H1 (cell line): ENCODE results near the gene WDR76. TPM values are rescaled to one million over a fixed set of nuclear protein-coding genes. Genes with fewer than 3 reads are reported as not detected.
"Not testable (repeated sequence)": the region's sequence is repeated elsewhere in the genome, so short reads cannot be mapped to it uniquely, and the experiment has no call there.

Experiments
- CTCF ChIA-PET: fragments of 300-600 bp; sonication (Branson Sonifier 250); formaldehyde crosslinking; loops from one replicate; lab custom pipeline; 2021; ENCODE audit not compliant: partially characterized antibody; lab: Charles Lee
- POLR2A ChIA-PET: fragments of 300-600 bp; sonication (Branson Sonifier 250); formaldehyde crosslinking; loops from one replicate; lab custom pipeline; 2021; ENCODE audit warnings: inconsistent platforms; ENCODE audit not compliant: partially characterized antibody; lab: Charles Lee
- DNase-seq, 2 experiments: peaks; one replicate each; pipeline versions ENCODE4 v3.0.0 to v3.0.0-alpha.2; 2010 to 2022; ENCODE audit warnings: low spot score in 2 of 2, low read depth in 1 of 2, mixed read lengths in 1 of 2
- FAIRE-seq: peaks from 2 replicates; lab custom pipeline; 2011; peaks lifted over from hg19 to GRCh38; lab: Jason Lieb, UNC
- H2AFZ ChIP-seq: 2 replicates; pipeline ENCODE4 v1.8.1; 2012; ENCODE audit warnings: low read length, inconsistent platforms
- H2AK5ac ChIP-seq: 2 replicates; pipeline ENCODE4 v1.6.1; 2013; ENCODE audit warnings: low read depth, low read length
- H2BK120ac ChIP-seq: replicated peaks from 2 replicates; pipeline ENCODE3; 2013; ENCODE audit warnings: low read depth, low read length, inconsistent platforms
- H2BK12ac ChIP-seq: 2 replicates; pipeline ENCODE4 v1.6.1; 2013; ENCODE audit warnings: low read depth, low read length
- H2BK15ac ChIP-seq: 2 replicates; pipeline ENCODE4 v1.6.1; 2013; ENCODE audit warnings: low read length
- H2BK20ac ChIP-seq: 2 replicates; pipeline ENCODE4 v1.6.1; 2013; ENCODE audit warnings: low read length
- H2BK5ac ChIP-seq: 2 replicates; pipeline ENCODE4 v1.6.1; 2013; ENCODE audit warnings: low read depth, low read length
- H3K14ac ChIP-seq: 2 replicates; pipeline ENCODE4 v1.6.1; 2013; ENCODE audit warnings: inconsistent platforms; ENCODE audit not compliant: insufficient read length
- H3K18ac ChIP-seq: 2 replicates; pipeline ENCODE4 v1.6.1; 2013; ENCODE audit warnings: low read length; ENCODE audit errors: extremely low read depth
- H3K23ac ChIP-seq: 2 replicates; pipeline ENCODE4 v1.6.1; 2013; ENCODE audit warnings: inconsistent platforms; ENCODE audit not compliant: insufficient read length
- H3K23me2 ChIP-seq: 2 replicates; pipeline ENCODE4 v1.6.1; 2013; ENCODE audit warnings: low read depth, low read length
- H3K27ac ChIP-seq: 2 replicates; pipeline ENCODE4 v1.6.1; 2011; ENCODE audit warnings: low read depth, low read length, inconsistent platforms
- H3K27me3 ChIP-seq, 4 experiments: replicated peaks in 1 of 4; 1 replicate in 1 of 4; 2 replicates in 3 of 4; pipeline versions ENCODE4 v1.6.1 to v1.8.1; 2011 to 2013; ENCODE audit warnings: low read length in 3 of 4, mild to moderate bottlenecking in 3 of 4, inconsistent platforms in 2 of 4, mixed read lengths in 2 of 4, moderate library complexity in 1 of 4; ENCODE audit not compliant: control insufficient read depth in 3 of 4, insufficient read depth in 3 of 4; ENCODE audit errors: extremely low read depth in 1 of 4
- H3K36me3 ChIP-seq, 4 experiments: 2 replicates each; pipeline versions ENCODE4 v1.6.1 to v1.8.1; 2011 to 2013; ENCODE audit warnings: mild to moderate bottlenecking in 4 of 4, low read length in 3 of 4, moderate library complexity in 2 of 4, control low read depth in 1 of 4, inconsistent platforms in 1 of 4; ENCODE audit not compliant: insufficient read depth in 4 of 4, control insufficient read depth in 2 of 4
- H3K4ac ChIP-seq: replicated peaks from 2 replicates; pipeline ENCODE3; 2013; ENCODE audit warnings: low read length, low read depth, mixed read lengths, inconsistent platforms; ENCODE audit not compliant: insufficient read length
- H3K4me1 ChIP-seq, 4 experiments: replicated peaks in 1 of 4; 1 replicate in 1 of 4; 2 replicates in 3 of 4; pipeline versions ENCODE4 v1.6.1 to v1.8.1; 2011 to 2013; ENCODE audit warnings: low read length in 3 of 4, inconsistent platforms in 2 of 4, mixed read lengths in 1 of 4; ENCODE audit not compliant: insufficient read depth in 4 of 4, control insufficient read depth in 3 of 4
- H3K4me2 ChIP-seq, 2 experiments: 2 replicates each; pipeline versions ENCODE4 v1.6.1 to v1.8.1; 2011 to 2013; ENCODE audit warnings: low read depth in 2 of 2, low read length in 2 of 2, control low read depth in 1 of 2, inconsistent platforms in 1 of 2, mild to moderate bottlenecking in 1 of 2; ENCODE audit not compliant: insufficient read depth in 1 of 2
- H3K4me3 ChIP-seq, 4 experiments: fragments of 200-600, 300-600 bp in 1 of 4; sonication (generic), shearing (Covaris generic), sonication (Bioruptor Twin) in 1 of 4; 2 replicates each; pipeline versions ENCODE4 v1.5.1 to v1.8.1; 2011 to 2016; ENCODE audit warnings: low read length in 4 of 4, low read depth in 3 of 4, control low read depth in 2 of 4, inconsistent platforms in 2 of 4, mild to moderate bottlenecking in 2 of 4, mixed read lengths in 1 of 4, moderate library complexity in 1 of 4; ENCODE audit not compliant: insufficient read depth in 2 of 4; ENCODE audit errors: extremely low read depth in 1 of 4
- H3K56ac ChIP-seq: replicated peaks from 2 replicates; pipeline ENCODE3; 2013; ENCODE audit warnings: low read depth, mild to moderate bottlenecking, mixed read lengths, low read length, inconsistent platforms; ENCODE audit not compliant: insufficient read length
- H3K79me1 ChIP-seq: 2 replicates; pipeline ENCODE4 v1.6.1; 2013; ENCODE audit warnings: low read depth, low read length, control low read depth
- H3K79me2 ChIP-seq, 2 experiments: 2 replicates each; pipeline versions ENCODE4 v1.6.1 to v1.8.1; 2012 to 2013; ENCODE audit warnings: low read length in 2 of 2, mild to moderate bottlenecking in 2 of 2, inconsistent platforms in 1 of 2; ENCODE audit not compliant: insufficient read depth in 2 of 2, control insufficient read depth in 1 of 2
- H3K9ac ChIP-seq, 4 experiments: replicated peaks in 1 of 4; 1 replicate in 1 of 4; 2 replicates in 3 of 4; pipeline versions ENCODE4 v1.6.1 to v1.8.1; 2011 to 2013; ENCODE audit warnings: low read depth in 3 of 4, low read length in 3 of 4, control low read depth in 2 of 4, mild to moderate bottlenecking in 2 of 4, moderate library complexity in 2 of 4, inconsistent platforms in 1 of 4; ENCODE audit errors: extremely low read depth in 1 of 4
- H3K9me3 ChIP-seq, 2 experiments: 2 replicates each; pipeline versions ENCODE4 v1.6.1 to v1.8.1; 2012 to 2013; ENCODE audit warnings: mild to moderate bottlenecking in 2 of 2, moderate library complexity in 2 of 2, control low read depth in 1 of 2, inconsistent platforms in 1 of 2, low read depth in 1 of 2, low read length in 1 of 2, mixed read lengths in 1 of 2; ENCODE audit not compliant: insufficient read depth in 2 of 2
- H4K20me1 ChIP-seq, 2 experiments: replicated peaks in 1 of 2; 2 replicates each; pipeline versions ENCODE3 to v1.8.1; 2011 to 2013; ENCODE audit warnings: inconsistent platforms in 2 of 2, low read length in 2 of 2, mild to moderate bottlenecking in 1 of 2; ENCODE audit not compliant: insufficient read depth in 2 of 2, control insufficient read depth in 1 of 2
- H4K5ac ChIP-seq: 2 replicates; pipeline ENCODE4 v1.6.1; 2013; ENCODE audit warnings: low read length, low read depth, mixed read lengths, inconsistent platforms; ENCODE audit not compliant: insufficient read length
- H4K8ac ChIP-seq: 2 replicates; pipeline ENCODE4 v1.8.0; 2013; ENCODE audit warnings: mild to moderate bottlenecking, moderate library complexity, low read length, inconsistent platforms; ENCODE audit not compliant: insufficient read depth; ENCODE audit errors: extremely low read depth
- H4K91ac ChIP-seq: replicated peaks from 2 replicates; pipeline ENCODE3; 2013; ENCODE audit warnings: low read length, mixed read lengths, inconsistent platforms; ENCODE audit not compliant: insufficient read length
- WGBS, 2 experiments: shearing (Covaris generic) in 1 of 2; methylation state at CpG; one replicate each; pipeline versions ENCODE4 v1.1.6 to v1.1.7; 2013 to 2015; ENCODE audit warnings: low lambda C conversion rate in 2 of 2, mixed read lengths in 2 of 2, inconsistent platforms in 1 of 2, low coverage in 1 of 2, missing lambda C conversion rate in 1 of 2; ENCODE audit not compliant: insufficient replicate concordance in 2 of 2, insufficient coverage in 1 of 2, insufficient read length in 1 of 2; ENCODE audit errors: extremely low coverage in 1 of 2, missing lambda C conversion rate in 1 of 2; 5-methylcytosine and 5-hydroxymethylcytosine counted together
- polyA plus RNA-seq, 7 experiments: library from polyadenylated mRNA; depleted of rRNA in 3 of 7; stranded (reverse) in 5 of 7; unstranded in 2 of 7; fragments of >200 nt in 5 of 7; fragments of 200-250 nt in 2 of 7; gene quantifications; 1 replicate in 5 of 7; 2 replicates in 1 of 7; 4 replicates in 1 of 7; pipeline versions ENCODE4 v1.2.1 to v1.2.3, GENCODE V29; 2011 to 2013; ENCODE audit warnings: missing spikeins in 2 of 7, mixed read lengths in 2 of 7
- total RNA-seq: library from RNA; stranded (reverse); fragmentation: NEBNext Ultra II Directional; extraction: Animal tissue kit (Norgen Biotek cat#: 25700); gene quantifications from 2 replicates; pipeline ENCODE4 v1.2.1, GENCODE V29; 2021

Gene WDR76
- total and polyA plus RNA-seq, 2 of the 8 experiments (the other 6 are each of a cell fraction or from before 2014, with no cell fraction given) = 4.1 to 18.9 TPM

GRCh38 chr15:43802676-43803075 is 24.1 kb upstream of the WDR76 start:
- H3K56ac ChIP-seq, DNase-seq, H3K27me3 ChIP-seq, H2BK120ac ChIP-seq, H3K4me2 ChIP-seq, H3K4me1 ChIP-seq, FAIRE-seq, CTCF ChIA-PET, H3K9ac ChIP-seq, H2BK5ac ChIP-seq, H3K4me3 ChIP-seq, H4K5ac ChIP-seq, H3K79me1 ChIP-seq, H4K91ac ChIP-seq, H2AFZ ChIP-seq, H2BK15ac ChIP-seq, H3K14ac ChIP-seq, H2BK12ac ChIP-seq, H3K18ac ChIP-seq, H3K27ac ChIP-seq, H3K4ac ChIP-seq, H2AK5ac ChIP-seq, H3K23me2 ChIP-seq, H3K9me3 ChIP-seq, H4K8ac ChIP-seq, H3K23ac ChIP-seq, H4K20me1 ChIP-seq, H2BK20ac ChIP-seq: not testable (repeated sequence)
- Histone ChIP-seq H3K36me3 (peaks cover 18 to 62% (median 29%) of the 10 kb centered on the region in 4 experiments), H3K79me2 (peaks cover 0 to 13% of the 10 kb centered on the region in 2 experiments; a peak in 2 of 4 replicates)
- POLR2A ChIA-PET = interaction anchor here (0.9 to 8.9 kb wide), 7 partner anchors 9 to 42 kb away, joined by 3 to 71 read pairs (median 4); partner anchors contain the start of genes ELL3, MFAP1 and SERF2
- 92% methylated on average over 7 of the region's 7 CpGs; no CpG with 5 or more reads in 1 of the 2 experiments for WGBS, 2 experiments
